Erythroblast (primary cell): ENCODE results near the gene SLC39A12.

Experiments
- GATA1 ChIP-seq: IDR thresholded peaks from 2 replicates; pipeline ENCODE4 v1.6.1; 2011; ENCODE audit warnings: low read depth, mild to moderate bottlenecking, control low read depth, low read length, moderate library complexity
- POLR2A ChIP-seq: IDR thresholded peaks from 2 replicates; pipeline ENCODE4 v1.6.1; 2011; ENCODE audit warnings: mild to moderate bottlenecking, low read length

GRCh38 chr10:17915181-17915580 is 36.5 kb upstream of the SLC39A12 start:
- no peak for TF ChIP-seq POLR2A
- TF ChIP-seq GATA1, result no peak
